ENCODE measurements around the gene TPD52L1. TPM values are rescaled to one million over a fixed set of nuclear protein-coding genes. Genes with fewer than 3 reads are reported as not detected.
A peak's percentile ranks its signal among the peaks of the same experiment; 100 is the strongest.

The TPD52L1 gene
- total and polyA plus RNA-seq, 2 of the 4 experiments (the other 2 are of a cell fraction) = 10.2 to 13.5 TPM

GRCh38 chr6:125222531-125223455 is 69.2 kb downstream of the TPD52L1 start:
- Histone ChIP-seq H2BK15ac (ENCODE audit: low read depth, low read length) (no peak overlapping the region), H3K14ac (replicated peaks; ENCODE audit: low read depth, low read length) (peak overlapping the region; percentile 53), H4K8ac (ENCODE audit: low read depth in 2 of 2, low read length in 2 of 2) (peak overlapping the region in 1 of 2 experiments; percentile 65; a peak in 2 of 4 replicates), H3K9me1 (ENCODE audit: insufficient read depth, low read length) (no peaks in the 10 kb centered on the region), H3K9me3 (ENCODE audit: control insufficient read depth, insufficient read depth, low read length) (no peaks in the 10 kb centered on the region), H3K36me3 (ENCODE audit: control insufficient read depth, insufficient read depth, low read length) (no peaks in the 10 kb centered on the region), H3K56ac (ENCODE audit: extremely low read depth, insufficient read depth, low read length) (no peak overlapping the region), H4K91ac (ENCODE audit: insufficient read depth, low read depth, low read length) (peak overlapping the region; percentile 37; the same call in 1 of the 2 replicates), H3K4me3 (ENCODE audit: insufficient read depth, low read depth, low read length) (no peak overlapping the region), H3K27me3 (ENCODE audit: control insufficient read depth, insufficient read depth, low read length) (no peaks in the 10 kb centered on the region), H3K9ac (ENCODE audit: low read depth, low read length) (no peak overlapping the region), H2BK20ac (ENCODE audit: low read depth, low read length) (no peak overlapping the region), H3K18ac (ENCODE audit: low read depth, low read length) (peak overlapping the region; percentile 67), H3K4ac (ENCODE audit: low read depth, low read length) (peak overlapping the region; percentile 46), H4K5ac (ENCODE audit: low read depth, low read length) (peak overlapping the region; percentile 12), H2AK9ac (replicated peaks; ENCODE audit: low read depth, low read length, poor library complexity) (no peak overlapping the region), H2BK120ac (ENCODE audit: low read depth, low read length) (peak overlapping the region; percentile 53), H3K79me1 (ENCODE audit: low read depth in 1 of 2, low read length in 2 of 2) (no peaks in the 10 kb centered on the region), H3K27ac (ENCODE audit: insufficient read depth, low read length) (peak overlapping the region; percentile 41; the same call in 1 of the 2 replicates), H2BK5ac (ENCODE audit: low read depth, low read length, poor library complexity, severe bottlenecking) (peak overlapping the region; percentile 35), H4K20me1 (ENCODE audit: insufficient read depth, low read length) (no peaks in the 10 kb centered on the region), H2AFZ (replicated peaks; ENCODE audit: low read length, poor library complexity) (peak overlapping the region; percentile 37), H3K23ac (ENCODE audit: low read depth, low read length) (no peak overlapping the region), H3K4me1 (ENCODE audit: control insufficient read depth, insufficient read depth, low read length) (peaks cover 8% of the 10 kb centered on the region), H3K4me2 (ENCODE audit: low read depth, low read length) (peak overlapping the region; percentile 5; the same call in 1 of the 2 replicates), H2AK5ac (ENCODE audit: low read depth, low read length) (0 out of 2 replicates have a peak overlapping the region, but pooled peaks have one; percentile 56)
- DNase-seq (peak; percentile 31), ATAC-seq (ENCODE audit: low read depth) (peak; percentile 65)
- CTCF ChIA-PET = interaction anchor here (0.6 to 0.7 kb wide), 3 partner anchors 13 to 93 kb away, joined by 3 read pairs; no protein-coding TSS in a partner anchor
- dilution Hi-C loops (cut with HindIII; ENCODE audit: low sequenced_read_pairs, unreplicated experiment) = no loop called here
- TF ChIP-seq MXI1 (IDR thresholded peaks at IDR 0.05; ENCODE audit: borderline replicate concordance, low read depth, low read length) = no peak
- no peak for TF ChIP-seq CEBPB (IDR thresholded peaks at IDR 0.05; ENCODE audit: low read depth, low read length)
- 55% methylated on average over 2 of the region's 4 CpGs; no CpG with 5 or more reads in 1 of the 2 experiments for WGBS, 2 experiments (ENCODE audit: extremely low coverage in 2 of 2, insufficient read length in 1 of 2)
- BruUV-seq (replicated peaks) = no TSS peak
- intact Hi-C loops (cut with micrococcal nuclease) = no loop called here
- in situ Hi-C loops (cut with MboI; ENCODE audit: low sequenced_read_pairs) = no loop called here
- POLR2A ChIA-PET (ENCODE audit: unreplicated experiment) = interaction anchor here (0.5 kb wide), 1 partner anchor 29 kb away, joined by 4 read pairs; no protein-coding TSS in a partner anchor

Data from IMR-90 (cell line).